ENCODE results near the gene EMSY.

EMSY gene

DNA sequence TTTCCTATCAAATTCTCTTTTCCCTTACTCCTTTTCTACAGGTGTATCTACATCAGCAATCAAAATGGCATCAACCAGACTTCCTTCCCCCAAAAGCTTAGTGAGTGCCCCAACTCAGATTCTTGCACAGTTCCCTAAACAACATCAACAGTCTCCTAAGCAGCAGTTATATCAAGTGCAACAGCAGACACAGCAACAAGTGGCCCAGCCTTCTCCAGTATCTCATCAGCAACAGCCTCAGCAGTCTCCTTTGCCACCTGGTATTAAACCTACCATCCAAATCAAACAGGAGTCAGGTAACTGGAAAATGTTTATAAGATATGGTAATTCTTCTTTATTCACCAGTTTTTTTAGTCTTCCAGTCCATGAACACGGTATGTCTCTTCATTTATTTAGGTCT lies 51.4 kb downstream of the EMSY start:
- Histone ChIP-seq H3K4me2 (no peak overlapping the region), H3K27ac (no peak overlapping the region), H3K4me3 (IDR thresholded peaks at IDR 0.05; ENCODE audit: insufficient read depth, low read depth, low read length) (no peak overlapping the region), H2AFZ (ENCODE audit: low read depth) (no peak overlapping the region), H4K20me1 (ENCODE audit: insufficient read depth) (no peaks in the 10 kb centered on the region), H3K4me1 (ENCODE audit: low read depth, poor library complexity, severe bottlenecking) (no peaks in the 10 kb centered on the region), H3K27me3 (ENCODE audit: insufficient read depth, low read depth) (no peaks in the 10 kb centered on the region), H3K79me2 (ENCODE audit: insufficient read depth, low read depth) (no peaks in the 10 kb centered on the region), H3K36me3 (ENCODE audit: insufficient read depth) (no peaks in the 10 kb centered on the region; the same call in 1 of the 2 replicates), H3K9ac (no peak overlapping the region)
- TF ChIP-seq, protein P1, sequence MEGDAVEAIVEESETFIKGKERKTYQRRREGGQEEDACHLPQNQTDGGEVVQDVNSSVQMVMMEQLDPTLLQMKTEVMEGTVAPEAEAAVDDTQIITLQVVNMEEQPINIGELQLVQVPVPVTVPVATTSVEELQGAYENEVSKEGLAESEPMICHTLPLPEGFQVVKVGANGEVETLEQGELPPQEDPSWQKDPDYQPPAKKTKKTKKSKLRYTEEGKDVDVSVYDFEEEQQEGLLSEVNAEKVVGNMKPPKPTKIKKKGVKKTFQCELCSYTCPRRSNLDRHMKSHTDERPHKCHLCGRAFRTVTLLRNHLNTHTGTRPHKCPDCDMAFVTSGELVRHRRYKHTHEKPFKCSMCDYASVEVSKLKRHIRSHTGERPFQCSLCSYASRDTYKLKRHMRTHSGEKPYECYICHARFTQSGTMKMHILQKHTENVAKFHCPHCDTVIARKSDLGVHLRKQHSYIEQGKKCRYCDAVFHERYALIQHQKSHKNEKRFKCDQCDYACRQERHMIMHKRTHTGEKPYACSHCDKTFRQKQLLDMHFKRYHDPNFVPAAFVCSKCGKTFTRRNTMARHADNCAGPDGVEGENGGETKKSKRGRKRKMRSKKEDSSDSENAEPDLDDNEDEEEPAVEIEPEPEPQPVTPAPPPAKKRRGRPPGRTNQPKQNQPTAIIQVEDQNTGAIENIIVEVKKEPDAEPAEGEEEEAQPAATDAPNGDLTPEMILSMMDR (conservative IDR thresholded peaks at IDR 0.05; ENCODE audit: low read depth, low read length), result no peak

- Histone ChIP-seq H3K36me3 (ENCODE audit: insufficient read depth) (no peaks in the 10 kb centered on the region; the same call in none of the 2 replicates), H3K9ac (no peak overlapping the region), H3K79me2 (ENCODE audit: insufficient read depth, low read depth) (no peaks in the 10 kb centered on the region), H3K27ac (no peak overlapping the region), H3K27me3 (ENCODE audit: insufficient read depth, low read depth) (no peaks in the 10 kb centered on the region), H4K20me1 (ENCODE audit: insufficient read depth) (no peaks in the 10 kb centered on the region), H3K4me1 (ENCODE audit: low read depth, poor library complexity, severe bottlenecking) (no peaks in the 10 kb centered on the region), H3K4me3 (IDR thresholded peaks at IDR 0.05; ENCODE audit: insufficient read depth, low read depth, low read length) (no peak overlapping the region), H2AFZ (ENCODE audit: low read depth) (no peak overlapping the region), H3K4me2 (no peak overlapping the region)
- TF ChIP-seq, protein P1 (conservative IDR thresholded peaks at IDR 0.05; ENCODE audit: low read depth, low read length), result no peak
Measured at GRCh38 chr11:76501526-76502202, 56.8 kb downstream of the EMSY start.

DNA sequence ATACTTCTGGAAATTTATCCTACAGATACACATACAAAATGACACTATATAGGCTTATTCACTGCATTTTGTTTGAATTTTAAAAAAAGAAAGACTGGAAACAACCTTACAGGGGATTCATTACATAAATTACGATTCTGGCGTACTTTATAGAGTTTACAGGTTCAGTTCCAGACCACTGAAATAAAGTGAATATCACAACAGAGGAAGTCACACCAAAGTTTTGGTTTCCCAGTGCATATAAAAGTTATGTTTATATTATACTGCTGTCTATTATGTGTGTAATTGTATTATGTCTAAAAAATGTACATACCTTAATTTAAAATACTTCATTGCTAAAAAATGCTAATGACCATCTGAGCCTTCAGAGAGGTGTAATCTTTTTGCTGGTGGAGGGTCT lies 62.0 kb downstream of the EMSY start:
- TF ChIP-seq, protein P1 (conservative IDR thresholded peaks at IDR 0.05; ENCODE audit: low read depth, low read length), result no peak
- no peak overlapping the region for H3K27ac ChIP-seq
- H4K20me1 ChIP-seq (ENCODE audit: insufficient read depth), result no peaks in the 10 kb centered on the region
- no peaks in the 10 kb centered on the region for H3K4me1 ChIP-seq (ENCODE audit: low read depth, poor library complexity, severe bottlenecking)
- no peaks in the 10 kb centered on the region for H3K79me2 ChIP-seq (ENCODE audit: insufficient read depth, low read depth)
- H3K9ac ChIP-seq, result no peak overlapping the region
- H3K36me3 ChIP-seq (ENCODE audit: insufficient read depth), result no peaks in the 10 kb centered on the region; the same call in 1 of the 2 replicates
- no peak overlapping the region for H2AFZ ChIP-seq (ENCODE audit: low read depth)
- H3K4me3 ChIP-seq (IDR thresholded peaks at IDR 0.05; ENCODE audit: insufficient read depth, low read depth, low read length), result no peak overlapping the region
- no peaks in the 10 kb centered on the region for H3K27me3 ChIP-seq (ENCODE audit: insufficient read depth, low read depth)
- H3K4me2 ChIP-seq, result no peak overlapping the region

DNA sequence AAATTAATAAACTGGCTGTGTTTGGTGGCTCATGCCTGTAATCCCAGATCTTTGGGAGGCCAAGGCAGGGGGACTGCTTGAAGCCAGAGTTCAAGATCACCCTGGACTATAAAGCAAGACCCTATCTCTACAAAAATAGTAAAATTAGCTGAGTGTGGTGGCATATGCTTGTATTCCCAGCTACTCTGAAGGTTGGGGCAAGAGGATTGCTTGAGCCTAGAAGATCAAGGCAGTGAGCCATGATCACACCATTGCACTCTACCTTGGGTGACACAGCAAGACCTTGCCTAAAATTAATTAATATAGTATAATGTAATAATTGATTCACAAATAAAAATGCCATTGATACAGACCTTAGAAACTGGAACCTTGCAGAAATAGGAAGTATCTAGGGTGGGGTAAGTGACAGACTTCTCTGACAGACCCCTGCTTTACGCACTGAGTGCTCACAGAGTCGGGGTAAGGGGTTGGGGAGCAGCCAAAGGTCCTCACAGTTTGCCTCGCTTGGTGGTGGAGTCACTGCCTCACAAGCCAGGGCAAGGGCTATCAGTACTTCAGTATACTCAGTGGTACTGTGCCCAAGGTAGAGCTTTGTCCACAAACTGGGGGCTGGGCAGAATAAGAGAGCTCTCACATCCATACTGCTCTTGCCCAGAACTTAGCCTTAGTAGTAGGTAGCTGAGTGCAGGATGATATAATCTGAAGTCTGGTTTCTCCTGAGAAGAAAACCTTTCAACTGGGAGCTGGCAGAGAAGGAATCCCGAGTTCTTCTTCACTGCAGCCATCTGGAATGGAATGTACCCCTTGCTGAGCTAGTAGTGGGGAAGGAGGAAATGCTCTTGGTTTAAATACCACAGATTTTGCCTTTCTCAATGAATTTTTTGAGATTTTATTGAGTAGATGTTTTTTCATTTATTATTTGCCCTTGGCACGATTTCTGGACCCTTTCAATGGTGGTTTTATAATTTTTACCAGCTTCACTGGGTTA lies 65.5 kb downstream of the EMSY start:
- Histone ChIP-seq H3K4me2 (no peak overlapping the region), H3K79me2 (ENCODE audit: insufficient read depth, low read depth) (no peaks in the 10 kb centered on the region), H3K4me1 (ENCODE audit: low read depth, poor library complexity, severe bottlenecking) (peaks cover 4% of the 10 kb centered on the region), H2AFZ (ENCODE audit: low read depth) (no peak overlapping the region), H3K27me3 (ENCODE audit: insufficient read depth, low read depth) (no peaks in the 10 kb centered on the region), H3K36me3 (ENCODE audit: insufficient read depth) (no peaks in the 10 kb centered on the region), H3K4me3 (IDR thresholded peaks at IDR 0.05; ENCODE audit: insufficient read depth, low read depth, low read length) (no peak overlapping the region), H3K27ac (no peak overlapping the region), H3K9ac (no peak overlapping the region), H4K20me1 (ENCODE audit: insufficient read depth) (no peaks in the 10 kb centered on the region)
- TF ChIP-seq, protein P1 (conservative IDR thresholded peaks at IDR 0.05; ENCODE audit: low read depth, low read length), result no peak

Data from KMS-11 (cell line).